Left lung (tissue), 10 donors: ENCODE measurements around the gene PTPRD. TPM values are rescaled to one million over a fixed set of nuclear protein-coding genes. Genes with fewer than 3 reads are reported as not detected.

Source experiments
- ATAC-seq: fragments of 200-7000 bp; cut with Tn5 transposase; one replicate; pipeline ENCODE4 v1.9.1; 2020; ENCODE audit warnings: moderate library complexity
- DNase-seq, 4 donors: peaks; one replicate each; pipeline ENCODE4 v3.0.0-alpha.2; 2013 to 2020
- H3K27ac ChIP-seq, 2 donors: fragments of 200-600 bp; sonication (generic) in 1 of 2; one replicate each; pipeline versions ENCODE4 v1.5.0 to v1.8.0; 2020 to 2021
- H3K27me3 ChIP-seq, 2 donors: fragments of 200-600 bp; sonication (generic) in 1 of 2; one replicate each; pipeline versions ENCODE4 v1.5.0 to v1.8.0; 2020 to 2021
- H3K36me3 ChIP-seq, 2 donors: fragments of 200-600 bp; sonication (generic) in 1 of 2; one replicate each; pipeline versions ENCODE4 v1.5.0 to v1.8.0; 2020 to 2021
- H3K4me1 ChIP-seq, 2 donors: fragments of 200-600 bp; one replicate each; pipeline ENCODE4 v1.8.0; 2021
- H3K4me3 ChIP-seq, 2 donors: fragments of 200-600 bp; sonication (generic) in 1 of 2; one replicate each; pipeline versions ENCODE4 v1.5.0 to v1.8.0; 2020 to 2021; ENCODE audit warnings: mild to moderate bottlenecking in 1 of 2
- H3K9me3 ChIP-seq, 2 donors: fragments of 200-600 bp; sonication (generic) in 1 of 2; one replicate each; pipeline versions ENCODE4 v1.5.0 to v1.8.0; 2020 to 2021
- intact Hi-C, 2 donors: fragments of 100-400 bp; cut with DNase I; formaldehyde crosslinking; loops; one replicate each; pipeline versions ENCODE4 v1.11.2 to v1.14.2; 2022
- polyA plus RNA-seq, 6 donors: library from polyadenylated mRNA; unstranded; fragments of 120-200 nt; gene quantifications; one replicate each; pipeline ENCODE4 v1.2.1, GENCODE V29; 2013; ENCODE audit not compliant: insufficient read length in 6 of 6
- total RNA-seq, 2 donors: library from RNA; stranded (reverse); fragmentation: NEBNext Ultra II Directional; extraction: Animal tissue kit (Norgen Biotek cat#: 25700); gene quantifications; one replicate each; pipeline ENCODE4 v1.2.1, GENCODE V29; 2021
- TF ChIP-seq, protein P1 (sequence below), 2 donors: fragments of 200-600 bp; sonication (generic) in 1 of 2; IDR thresholded peaks; one replicate each; pipeline versions ENCODE4 v1.5.0 to v1.8.0; 2021; ENCODE audit warnings: antibody characterized with exemption in 2 of 2
- donor health status: DM: no; HTN: yes; CAD: no.
- donor health status: DM: no; HTN: no; CAD: no.

The PTPRD gene
- total and polyA plus RNA-seq, 8 donors = 24.2 to 167 (median 139) TPM

DNA sequence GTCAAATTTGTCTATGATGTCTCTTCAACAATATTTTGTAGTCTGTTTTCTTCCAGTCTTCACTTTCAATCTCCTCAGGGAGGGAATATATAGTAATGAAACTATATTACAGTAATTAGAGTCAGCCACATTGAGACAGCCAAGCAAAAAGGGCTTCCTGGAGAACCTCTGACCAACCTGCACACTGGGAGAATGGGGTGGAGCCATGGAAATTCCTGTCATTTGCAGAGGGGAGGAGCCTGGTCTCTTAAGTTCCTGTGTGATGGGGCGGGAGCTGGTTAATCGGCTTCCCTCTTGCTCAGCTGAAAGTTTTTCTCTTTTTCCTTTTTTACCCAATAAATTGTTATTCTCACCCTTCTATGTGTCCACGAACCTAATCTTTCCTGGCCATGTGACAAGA lies 1220.0 kb downstream of the PTPRD start:
- no peak overlapping the region for H3K4me3 ChIP-seq
- no peaks in the 10 kb centered on the region for H3K36me3 ChIP-seq
- no peak overlapping the region for H3K27ac ChIP-seq
- no peaks in the 10 kb centered on the region for H3K9me3 ChIP-seq
- H3K27me3 ChIP-seq = no peaks in the 10 kb centered on the region
- ATAC-seq = no peak
- H3K4me1 ChIP-seq = no peaks in the 10 kb centered on the region
- DNase-seq = no peak
- TF ChIP-seq, protein P1, sequence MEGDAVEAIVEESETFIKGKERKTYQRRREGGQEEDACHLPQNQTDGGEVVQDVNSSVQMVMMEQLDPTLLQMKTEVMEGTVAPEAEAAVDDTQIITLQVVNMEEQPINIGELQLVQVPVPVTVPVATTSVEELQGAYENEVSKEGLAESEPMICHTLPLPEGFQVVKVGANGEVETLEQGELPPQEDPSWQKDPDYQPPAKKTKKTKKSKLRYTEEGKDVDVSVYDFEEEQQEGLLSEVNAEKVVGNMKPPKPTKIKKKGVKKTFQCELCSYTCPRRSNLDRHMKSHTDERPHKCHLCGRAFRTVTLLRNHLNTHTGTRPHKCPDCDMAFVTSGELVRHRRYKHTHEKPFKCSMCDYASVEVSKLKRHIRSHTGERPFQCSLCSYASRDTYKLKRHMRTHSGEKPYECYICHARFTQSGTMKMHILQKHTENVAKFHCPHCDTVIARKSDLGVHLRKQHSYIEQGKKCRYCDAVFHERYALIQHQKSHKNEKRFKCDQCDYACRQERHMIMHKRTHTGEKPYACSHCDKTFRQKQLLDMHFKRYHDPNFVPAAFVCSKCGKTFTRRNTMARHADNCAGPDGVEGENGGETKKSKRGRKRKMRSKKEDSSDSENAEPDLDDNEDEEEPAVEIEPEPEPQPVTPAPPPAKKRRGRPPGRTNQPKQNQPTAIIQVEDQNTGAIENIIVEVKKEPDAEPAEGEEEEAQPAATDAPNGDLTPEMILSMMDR (IDR thresholded peaks at IDR 0.05) = no peak
- intact Hi-C loops = no loop called here

DNA sequence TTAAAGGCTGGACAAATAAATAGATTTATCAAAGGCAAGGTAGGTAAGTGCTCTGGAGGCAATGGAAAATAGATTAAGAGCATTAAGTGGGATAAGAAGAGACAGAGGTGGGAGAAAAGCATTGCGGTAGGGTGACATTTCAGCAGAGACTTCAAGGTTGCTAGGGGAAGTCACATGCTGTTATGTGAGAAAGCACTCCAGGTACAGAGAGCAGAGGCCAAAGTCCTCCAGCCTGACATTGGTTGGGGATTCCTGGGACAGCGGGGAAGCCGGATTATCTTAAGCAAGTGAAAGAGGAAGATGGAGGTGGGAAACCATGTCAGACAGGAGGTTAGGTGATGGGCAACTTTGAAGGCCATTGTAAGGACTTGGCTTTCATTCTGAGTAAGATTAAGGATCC lies 1222.9 kb downstream of the PTPRD start:
- H3K27me3 ChIP-seq = no peaks in the 10 kb centered on the region
- no peaks in the 10 kb centered on the region for H3K4me1 ChIP-seq
- no peaks in the 10 kb centered on the region for H3K36me3 ChIP-seq
- no peak overlapping the region for H3K27ac ChIP-seq
- intact Hi-C loops = no loop called here
- H3K9me3 ChIP-seq = no peaks in the 10 kb centered on the region
- DNase-seq (no peak), ATAC-seq (no peak)
- no peak overlapping the region for H3K4me3 ChIP-seq
- TF ChIP-seq, protein P1 (IDR thresholded peaks at IDR 0.05) = no peak

DNA sequence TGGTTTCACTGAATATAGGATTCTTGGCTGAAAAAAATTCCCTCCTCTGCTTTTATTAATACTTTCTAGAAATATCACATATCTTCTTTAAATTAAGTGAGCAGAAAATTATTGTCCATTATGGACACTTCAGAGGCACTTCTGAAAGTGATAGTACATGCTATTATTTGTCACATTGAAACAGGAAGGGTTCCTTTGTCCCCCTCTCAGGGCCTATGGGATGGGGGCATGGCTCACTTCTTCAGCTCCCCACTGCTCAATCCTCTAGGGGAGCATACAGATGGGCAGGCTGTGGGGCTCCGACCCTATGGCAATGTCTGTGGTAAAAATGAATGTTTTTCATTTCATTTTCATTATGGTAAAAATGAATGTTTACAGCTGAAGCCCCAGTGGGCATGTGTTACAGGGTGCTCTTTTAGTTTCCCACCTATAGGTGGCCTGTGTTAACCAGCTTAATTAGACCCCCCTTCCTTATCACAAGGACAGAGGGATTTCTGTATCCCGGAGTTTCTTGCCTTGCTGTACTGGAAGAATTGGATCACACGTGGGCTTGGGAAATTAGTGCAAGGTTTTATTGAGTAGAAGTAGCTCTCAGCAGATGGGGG lies 1225.2 kb downstream of the PTPRD start:
- ATAC-seq (no peak), DNase-seq (peak in 1 of 4 donors; percentile 14)
- TF ChIP-seq, protein P1 (IDR thresholded peaks at IDR 0.05) = no peak
- Histone ChIP-seq H3K9me3 (no peaks in the 10 kb centered on the region), H3K27ac (no peak overlapping the region), H3K4me3 (no peak overlapping the region), H3K36me3 (no peaks in the 10 kb centered on the region), H3K4me1 (no peaks in the 10 kb centered on the region), H3K27me3 (no peaks in the 10 kb centered on the region)
- intact Hi-C loops = no loop called here

DNA sequence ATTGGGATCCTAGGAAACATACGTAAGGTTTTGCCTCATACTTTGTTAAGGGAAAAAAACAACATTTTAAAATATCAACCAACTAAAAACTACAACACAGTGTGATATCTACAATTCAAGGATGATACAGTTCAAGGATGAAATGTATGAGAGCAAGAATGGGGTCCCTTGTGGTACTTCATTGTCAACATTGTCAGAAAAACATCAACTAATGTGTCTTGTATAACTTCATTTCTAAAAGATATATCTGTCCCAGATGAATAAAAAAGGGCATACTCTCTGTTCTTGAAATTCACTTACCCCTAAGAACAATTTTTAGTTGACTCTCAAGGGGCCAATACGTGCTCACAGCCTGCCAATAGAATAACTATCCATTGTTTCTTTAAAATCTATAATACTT lies 1250.5 kb downstream of the PTPRD start:
- intact Hi-C loops = no loop called here
- Histone ChIP-seq H3K9me3 (no peaks in the 10 kb centered on the region), H3K27me3 (no peaks in the 10 kb centered on the region), H3K27ac (no peak overlapping the region), H3K4me3 (no peak overlapping the region), H3K36me3 (no peaks in the 10 kb centered on the region), H3K4me1 (no peaks in the 10 kb centered on the region)
- TF ChIP-seq, protein P1 (IDR thresholded peaks at IDR 0.05) = no peak
- no peak for DNase-seq
- ATAC-seq = no peak

DNA sequence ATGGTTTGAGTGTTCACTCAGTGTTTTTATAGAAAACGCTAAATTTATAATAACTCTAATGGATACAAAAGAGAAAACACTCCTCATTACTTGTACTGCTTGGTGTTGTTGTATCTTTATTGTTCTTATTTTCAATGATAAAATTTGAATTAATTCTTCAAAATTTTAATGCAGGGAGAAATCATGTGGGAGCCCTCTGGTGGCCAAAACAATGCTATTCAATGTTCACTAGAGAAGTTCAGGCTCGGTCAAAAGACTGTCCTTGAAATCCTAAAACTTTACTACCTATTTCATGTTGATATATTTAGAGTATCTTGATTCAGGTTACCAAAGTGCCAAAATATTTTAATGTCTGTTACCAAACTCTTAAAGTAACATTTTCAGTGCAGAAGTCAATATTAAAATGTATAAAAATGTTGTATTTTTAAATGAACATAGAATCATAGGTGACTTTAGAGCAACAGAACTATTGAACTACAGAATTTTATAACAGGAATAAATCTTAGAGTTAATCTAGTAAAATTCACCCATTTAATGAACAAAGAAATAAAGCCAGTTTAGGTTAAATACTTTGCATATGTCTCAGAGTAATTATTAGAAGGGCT lies 1259.8 kb downstream of the PTPRD start:
- ATAC-seq (no peak), DNase-seq (peak in 2 of 4 donors; percentile 6 to 24)
- H3K9me3 ChIP-seq = no peaks in the 10 kb centered on the region
- no peak overlapping the region for H3K27ac ChIP-seq
- intact Hi-C loops = no loop called here
- no peaks in the 10 kb centered on the region for H3K36me3 ChIP-seq
- H3K27me3 ChIP-seq = no peaks in the 10 kb centered on the region
- no peak overlapping the region for H3K4me3 ChIP-seq
- TF ChIP-seq, protein P1 (IDR thresholded peaks at IDR 0.05) = peak; percentile 43 to 58
- H3K4me1 ChIP-seq = no peaks in the 10 kb centered on the region
